Upper lobe of left lung (tissue), 6 donors: Measurements from ENCODE around the gene PBLD. TPM values are rescaled to one million over a fixed set of nuclear protein-coding genes. Genes with fewer than 3 reads are reported as not detected.

Source experiments
- ATAC-seq, 2 donors: fragments of 200-7000 bp; cut with Tn5 transposase; one replicate each; pipeline ENCODE4 v1.9.1; 2022; ENCODE audit warnings: mild to moderate bottlenecking in 2 of 2, moderate library complexity in 2 of 2; ENCODE audit not compliant: low FRiP score in 2 of 2
- DNase-seq, 2 donors: peaks; one replicate each; pipeline ENCODE4 v3.0.0-alpha.2; 2019 to 2020
- H3K27ac ChIP-seq, 4 donors: fragments of 200-600 bp; sonication (generic); one replicate each; pipeline ENCODE4 v1.5.1; 2016 to 2019
- H3K27me3 ChIP-seq, 4 donors: fragments of 200-600 bp; sonication (generic); one replicate each; pipeline ENCODE4 v1.5.1; 2017 to 2019
- H3K36me3 ChIP-seq, 4 donors: fragments of 200-600 bp; sonication (generic); one replicate each; pipeline ENCODE4 v1.5.1; 2016 to 2019
- H3K4me1 ChIP-seq, 4 donors: fragments of 200-600 bp; sonication (generic); one replicate each; pipeline ENCODE4 v1.5.1; 2018 to 2019
- H3K4me3 ChIP-seq, 4 donors: fragments of 200-600 bp; sonication (generic); one replicate each; pipeline ENCODE4 v1.5.1; 2017 to 2019; ENCODE audit warnings: mild to moderate bottlenecking in 2 of 4, moderate library complexity in 1 of 4
- H3K9me3 ChIP-seq, 4 donors: fragments of 200-600 bp; sonication (generic); one replicate each; pipeline ENCODE4 v1.5.1; 2018 to 2019
- CTCF ChIP-seq, 6 experiments: fragments of 450-650 bp in 4 of 6; fragments of 200-600 bp in 2 of 6; sonication (generic) in 2 of 6; IDR thresholded peaks; one replicate each; pipeline ENCODE4 v1.5.1; 2016 to 2019; ENCODE audit warnings: antibody characterized with exemption in 6 of 6
- EP300 ChIP-seq, 4 donors: sonication (generic); formaldehyde crosslinking; IDR thresholded peaks; one replicate each; pipeline ENCODE4 v1.5.1; 2017; ENCODE audit warnings: antibody characterized with exemption in 4 of 4, control low read depth in 2 of 4
- POLR2A ChIP-seq, 4 donors: fragments of 450-650 bp; IDR thresholded peaks; one replicate each; pipeline ENCODE4 v1.5.1; 2016 to 2017; ENCODE audit warnings: antibody characterized with exemption in 4 of 4, mild to moderate bottlenecking in 2 of 4
- POLR2AphosphoS5 ChIP-seq, 2 donors: sonication (generic); formaldehyde crosslinking; IDR thresholded peaks; one replicate each; pipeline ENCODE4 v1.5.1; 2017; ENCODE audit warnings: antibody characterized with exemption in 2 of 2
- WGBS, 2 donors: methylation state at CpG; one replicate each; pipeline ENCODE4 v1.1.5; 2017 to 2018; 5-methylcytosine and 5-hydroxymethylcytosine counted together
- total RNA-seq, 6 donors: library from RNA; depleted of rRNA in 4 of 6; stranded (reverse); fragments of >200 nt in 4 of 6; gene quantifications; one replicate each; pipeline versions ENCODE4 v1.1.0 to v1.2.1, GENCODE V29; 2016 to 2021
- donor health status: DM: no; HTN: no; CAD: no; lungs with moderate emphysema.
- donor health status: DM: no; HTN: yes; CAD: no; lungs with severe emphysema.

The PBLD gene
- total RNA-seq, 6 donors from 2014 or later, result 1.8 to 21.0 (median 4.3) TPM

DNA sequence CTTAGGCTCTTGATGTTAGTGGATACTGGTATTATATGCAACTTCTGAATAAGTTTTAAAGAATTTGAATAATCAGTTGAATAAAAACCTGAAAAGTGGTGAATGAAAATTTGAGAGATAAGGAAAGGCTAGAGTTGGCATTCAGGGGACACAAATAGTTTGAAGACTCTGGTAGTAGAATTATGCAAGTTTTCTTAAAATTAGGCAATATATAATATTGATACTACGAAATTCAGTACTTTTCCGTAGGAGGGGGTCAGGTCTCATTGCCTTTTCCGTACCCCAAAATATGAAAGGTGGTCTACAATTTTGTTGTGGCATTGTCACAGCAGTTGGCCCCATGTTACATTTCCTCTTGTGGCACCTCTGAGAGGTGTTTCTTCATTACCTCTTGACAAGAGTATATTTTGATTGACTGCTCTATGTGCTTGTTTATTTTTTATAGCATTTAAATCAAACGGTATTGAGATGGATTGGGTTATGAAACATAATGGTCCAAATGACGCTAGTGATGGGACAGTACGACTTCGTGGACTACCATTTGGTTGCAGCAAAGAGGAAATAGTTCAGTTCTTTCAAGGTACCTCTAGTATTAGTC, 4.1 kb upstream of the PBLD start:
- 49% methylated on average over 7 of the region's 7 CpGs for WGBS, 2 donors
- no peak overlapping the region for H3K27ac ChIP-seq
- no peaks in the 10 kb centered on the region for H3K9me3 ChIP-seq
- TF ChIP-seq POLR2A (IDR thresholded peaks at IDR 0.05) (no peak), POLR2AphosphoS5 (IDR thresholded peaks at IDR 0.05) (no peak), EP300 (IDR thresholded peaks at IDR 0.05) (no peak), CTCF (IDR thresholded peaks at IDR 0.05) (no peak)
- no peak overlapping the region for H3K4me3 ChIP-seq
- ATAC-seq (no peak), DNase-seq (no peak)
- H3K36me3 ChIP-seq, result peaks cover 35 to 37% (median 35%) of the 10 kb centered on the region in 4 donors
- peaks cover 33 to 47% (median 42%) of the 10 kb centered on the region in 4 donors for H3K4me1 ChIP-seq
- H3K27me3 ChIP-seq, result no peaks in the 10 kb centered on the region

DNA sequence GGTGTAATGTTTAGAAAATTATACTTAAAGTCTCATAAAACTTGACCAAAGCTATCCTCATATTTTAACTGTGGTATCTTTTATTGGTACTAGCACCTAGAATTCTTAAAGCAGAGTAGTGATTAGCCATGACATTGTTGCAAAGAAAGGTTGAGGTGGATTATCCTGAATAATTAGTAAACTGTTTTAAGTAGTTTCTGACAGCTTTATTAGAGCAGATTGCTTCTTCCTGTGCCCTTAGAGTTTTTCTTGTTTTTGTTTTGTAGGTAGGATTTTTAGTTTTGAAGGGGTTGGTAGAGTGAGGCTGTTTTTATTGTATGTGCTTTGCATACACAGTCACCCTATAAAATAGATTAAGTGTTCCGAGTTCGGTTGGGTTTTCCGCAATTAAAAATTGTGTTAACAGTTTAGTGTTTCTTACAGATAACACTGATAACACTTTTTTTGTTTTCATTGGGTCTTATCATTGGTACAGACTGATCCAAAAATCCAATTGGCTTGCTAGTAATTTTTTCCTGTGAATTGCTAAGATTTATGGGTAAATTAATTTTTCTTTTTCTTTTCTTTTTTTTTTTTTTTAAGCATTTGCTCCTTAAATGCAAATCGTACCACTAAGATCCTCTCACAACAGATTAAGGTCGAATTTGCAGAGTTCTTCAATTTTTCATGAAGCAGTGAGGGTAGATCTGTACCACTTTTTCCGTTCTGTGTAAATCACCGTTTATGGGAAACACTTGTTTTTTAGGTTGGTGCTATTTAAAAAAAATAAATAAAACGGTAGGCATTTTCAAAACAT, 2.1 kb upstream of the PBLD start:
- peak overlapping the region in 1 of 4 donors; percentile 24 for H3K27ac ChIP-seq
- DNase-seq (no peak), ATAC-seq (no peak)
- TF ChIP-seq POLR2A (IDR thresholded peaks at IDR 0.05), result no peak
- TF ChIP-seq POLR2AphosphoS5 (IDR thresholded peaks at IDR 0.05), result no peak
- H3K4me1 ChIP-seq, result peaks cover 46 to 58% (median 51%) of the 10 kb centered on the region in 4 donors
- WGBS, 2 donors, result 6 to 7% methylated on average over 8 of the region's 8 CpGs
- H3K36me3 ChIP-seq, result peaks cover 15 to 17% (median 15%) of the 10 kb centered on the region in 4 donors
- H3K4me3 ChIP-seq, result peak overlapping the region in 3 of 4 donors; percentile 68 to 78 (median 73)
- no peaks in the 10 kb centered on the region for H3K9me3 ChIP-seq
- no peaks in the 10 kb centered on the region for H3K27me3 ChIP-seq

DNA sequence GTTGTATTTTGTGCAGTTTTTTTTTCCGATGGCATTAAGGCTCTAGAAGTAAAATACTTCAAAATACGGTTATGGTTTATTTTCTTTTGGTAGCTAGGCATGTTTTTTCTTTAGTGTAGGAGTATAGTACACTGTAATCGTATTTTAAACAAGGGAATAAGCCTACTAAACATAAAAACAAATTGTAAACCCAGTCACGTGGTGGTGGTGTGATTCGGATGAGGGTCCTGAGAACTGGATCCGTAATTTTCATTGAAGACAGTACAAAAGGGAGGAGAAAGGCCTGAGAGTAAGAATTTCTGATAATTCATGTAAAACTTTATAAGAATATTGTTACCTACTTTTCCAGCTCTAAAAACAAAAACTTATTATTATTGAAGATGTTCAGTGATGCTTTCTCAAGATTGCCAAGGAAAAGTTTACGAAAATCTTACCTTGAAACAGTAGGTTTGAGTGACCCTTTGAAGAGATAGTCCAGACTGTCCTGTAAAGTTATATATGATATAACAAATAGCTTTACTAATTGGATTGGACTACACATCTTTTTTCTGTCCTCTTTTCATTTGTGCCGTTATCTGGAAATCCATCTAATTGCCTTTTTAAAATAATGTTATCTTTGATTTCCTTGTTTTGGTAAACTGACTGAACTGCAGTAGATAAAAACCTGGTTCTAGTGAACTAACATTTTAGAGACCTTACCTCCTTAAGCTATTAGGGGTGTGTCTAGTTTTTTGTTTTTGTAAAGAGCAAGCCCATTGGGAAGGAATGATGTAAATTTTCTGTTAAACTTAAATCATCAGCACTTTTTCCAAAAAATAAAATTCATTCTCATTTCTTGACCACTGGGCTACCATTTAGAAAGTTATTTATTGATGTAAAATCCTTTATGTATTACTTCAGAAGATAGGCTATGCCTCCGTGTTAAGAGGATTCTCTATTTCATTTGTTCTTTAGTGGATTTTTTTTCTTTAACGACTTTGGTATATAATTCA, 1.0 kb upstream of the PBLD start:
- Histone ChIP-seq H3K27ac (peak overlapping the region; percentile 98 to 100 (median 99)), H3K36me3 (peaks cover 4 to 6% (median 4%) of the 10 kb centered on the region in 4 donors), H3K9me3 (no peaks in the 10 kb centered on the region), H3K4me3 (peak overlapping the region; percentile 68 to 78 (median 73)), H3K27me3 (no peaks in the 10 kb centered on the region), H3K4me1 (peaks cover 50 to 68% (median 58%) of the 10 kb centered on the region in 4 donors)
- ATAC-seq (no peak), DNase-seq (no peak)
- 1% methylated on average over 10 of the region's 10 CpGs for WGBS, 2 donors
- TF ChIP-seq EP300 (IDR thresholded peaks at IDR 0.05) (no peak), POLR2AphosphoS5 (IDR thresholded peaks at IDR 0.05) (no peak), CTCF (IDR thresholded peaks at IDR 0.05) (no peak), POLR2A (IDR thresholded peaks at IDR 0.05) (no peak)

- H3K27ac ChIP-seq, result peak overlapping the region; percentile 98 to 100 (median 99)
- H3K36me3 ChIP-seq, result no peaks in the 10 kb centered on the region
- DNase-seq, result no peak
- peak overlapping the region; percentile 68 to 78 (median 73) for H3K4me3 ChIP-seq
- H3K4me1 ChIP-seq, result peaks cover 46 to 71% (median 60%) of the 10 kb centered on the region in 4 donors
- no peaks in the 10 kb centered on the region for H3K9me3 ChIP-seq
- H3K27me3 ChIP-seq, result no peaks in the 10 kb centered on the region
- whole genome bisulfite sequencing, 2 donors, result 0% methylated on average over 10 of the region's 10 CpGs
- TF ChIP-seq CTCF (IDR thresholded peaks at IDR 0.05) (peak in 1 of 6 experiments; percentile 3), POLR2AphosphoS5 (IDR thresholded peaks at IDR 0.05) (no peak)
- no peak for ATAC-seq
Measured at GRCh38 chr10:68333058-68333395, 299 bp upstream of the PBLD start.
